HepG2 (cell line): ENCODE measurements around the gene SH3PXD2A. TPM values are rescaled to one million over a fixed set of nuclear protein-coding genes. Genes with fewer than 3 reads are reported as not detected.
A peak's percentile ranks its signal among the peaks of the same experiment; 100 is the strongest.

ENCODE experiments used
- ARID3A ChIP-seq: IDR thresholded peaks from 2 replicates; pipeline ENCODE4 v1.6.1; 2012; ENCODE audit warnings: low read depth, low read length, improper control_type of control experiment
- ARID5B ChIP-seq: IDR thresholded peaks from 2 replicates; pipeline ENCODE4 v1.4.0; 2020; ENCODE audit warnings: mild to moderate bottlenecking, missing genetic modification reagents
- ATF2 ChIP-seq: sonication (generic); formaldehyde crosslinking; IDR thresholded peaks from 2 replicates; pipeline ENCODE4 v1.4.0; 2020; ENCODE audit warnings: missing genetic modification reagents
- ATF7 ChIP-seq, 2 experiments: fragments of 450-650 bp in 1 of 2; sonication (generic) in 1 of 2; formaldehyde crosslinking in 1 of 2; IDR thresholded peaks; 2 replicates each; pipeline versions ENCODE4 v1.4.0 to v1.6.1; 2016 to 2020; ENCODE audit warnings: antibody characterized with exemption in 1 of 2, mild to moderate bottlenecking in 1 of 2, missing genetic modification reagents in 1 of 2
- BRCA1 ChIP-seq: sonication (generic); formaldehyde crosslinking; IDR thresholded peaks from 2 replicates; pipeline ENCODE4 v1.4.0; 2020; ENCODE audit warnings: missing genetic modification reagents
- ETV6 ChIP-seq: sonication (generic); formaldehyde crosslinking; conservative IDR thresholded peaks from 2 replicates; pipeline ENCODE4 v1.4.0; 2020; ENCODE audit warnings: missing genetic modification reagents
- GATAD1 ChIP-seq: IDR thresholded peaks from 2 replicates; pipeline ENCODE4 v1.6.1; 2016; ENCODE audit warnings: missing genetic modification reagents, missing compliant biosample characterization
- ISX ChIP-seq: sonication (generic); formaldehyde crosslinking; conservative IDR thresholded peaks from 2 replicates; pipeline ENCODE4 v1.5.0; 2020; ENCODE audit warnings: missing genetic modification reagents
- KAT8 ChIP-seq: IDR thresholded peaks from 2 replicates; pipeline ENCODE4 v1.6.1; 2016; ENCODE audit warnings: missing genetic modification reagents, missing compliant biosample characterization
- KDM5A ChIP-seq: fragments of 200-600 bp; sonication (generic); IDR thresholded peaks from 2 replicates; pipeline ENCODE4 v1.7.0; 2018; ENCODE audit warnings: antibody characterized with exemption, mild to moderate bottlenecking, low read length, borderline replicate concordance
- KLF13 ChIP-seq: sonication (generic); formaldehyde crosslinking; IDR thresholded peaks from 2 replicates; pipeline ENCODE4 v1.4.0; 2020; ENCODE audit warnings: mild to moderate bottlenecking, missing genetic modification reagents
- MAFK ChIP-seq, 2 experiments: IDR thresholded peaks in 1 of 2; conservative IDR thresholded peaks in 1 of 2; 2 replicates each; pipeline ENCODE4 v1.6.1; 2011; ENCODE audit warnings: improper control_type of control experiment in 2 of 2, low read length in 2 of 2
- MYC ChIP-seq: sonication (generic); formaldehyde crosslinking; IDR thresholded peaks from 2 replicates; pipeline ENCODE4 v1.9.0; 2021; ENCODE audit warnings: missing genetic modification reagents, borderline replicate concordance
- PAF1 ChIP-seq: IDR thresholded peaks from 2 replicates; pipeline ENCODE4 v1.6.1; 2016; ENCODE audit warnings: missing genetic modification reagents, missing compliant biosample characterization
- PHB2 ChIP-seq: fragments of 450-650 bp; IDR thresholded peaks from 2 replicates; pipeline ENCODE4 v1.6.1; 2018; ENCODE audit not compliant: partially characterized antibody
- TAF15 ChIP-seq: fragments of 200-400 bp; formaldehyde crosslinking; IDR thresholded peaks from one replicate; pipeline ENCODE4 v1.6.1; 2018; ENCODE audit warnings: mild to moderate bottlenecking, low read depth, low read length; ENCODE audit not compliant: poor library complexity, severe bottlenecking
- TBL1XR1 ChIP-seq: fragments of 150-350 bp; IDR thresholded peaks from 2 replicates; pipeline ENCODE4 v1.6.1; 2014; ENCODE audit warnings: borderline replicate concordance, low read length; ENCODE audit not compliant: partially characterized antibody
- TOE1 ChIP-seq: sonication (generic); formaldehyde crosslinking; IDR thresholded peaks from 2 replicates; pipeline ENCODE4 v1.4.0; 2020; ENCODE audit warnings: mild to moderate bottlenecking, missing genetic modification reagents
- ZBTB42 ChIP-seq: sonication (generic); formaldehyde crosslinking; IDR thresholded peaks from 2 replicates; pipeline ENCODE4 v1.5.0; 2020; ENCODE audit warnings: mild to moderate bottlenecking, missing genetic modification reagents
- ZNF124 ChIP-seq: sonication (generic); formaldehyde crosslinking; IDR thresholded peaks from 2 replicates; pipeline ENCODE4 v1.4.0; 2020; ENCODE audit warnings: missing genetic modification reagents
- ZNF207 ChIP-seq: fragments of 450-650 bp; IDR thresholded peaks from 2 replicates; pipeline ENCODE4 v1.6.1; 2016; ENCODE audit warnings: antibody characterized with exemption, borderline replicate concordance
- ZNF577 ChIP-seq: sonication (generic); formaldehyde crosslinking; IDR thresholded peaks from 2 replicates; pipeline ENCODE4 v1.4.0; 2020; ENCODE audit warnings: mild to moderate bottlenecking, low read depth, missing genetic modification reagents, borderline replicate concordance
- ZNF614 ChIP-seq: IDR thresholded peaks from 2 replicates; pipeline ENCODE4 v1.6.1; 2018; ENCODE audit warnings: missing biosample characterization, missing genetic modification reagents, inconsistent platforms, borderline replicate concordance
- polyA plus RNA-seq, 8 experiments: library from polyadenylated mRNA; depleted of rRNA in 3 of 8; stranded (reverse) in 7 of 8; unstranded in 1 of 8; fragments of >200 nt; fragmentation: Illumina TruSeq in 4 of 8; extraction: Trizol in 4 of 8; gene quantifications; 2 replicates each; pipeline versions ENCODE4 v1.2.1 to v1.2.3, GENCODE V29; 2011 to 2016; ENCODE audit warnings: low read depth in 4 of 8, missing spikeins in 1 of 8, mixed read lengths in 1 of 8; ENCODE audit not compliant: insufficient read depth in 1 of 8
- total RNA-seq, 5 experiments: library from RNA; depleted of rRNA; stranded (reverse); fragments of >200 nt; fragmentation: Illumina TruSeq; extraction: Trizol; gene quantifications; 2 replicates each; pipeline ENCODE4 v1.2.3, GENCODE V29; 2016; ENCODE audit warnings: low read depth in 1 of 5
- TF ChIP-seq, protein P1 (sequence below): sonication (generic); formaldehyde crosslinking; IDR thresholded peaks from 2 replicates; pipeline ENCODE4 v1.4.0; 2020; ENCODE audit warnings: missing genetic modification reagents

Gene SH3PXD2A
- total and polyA plus RNA-seq, 2 of the 13 experiments (the other 11 are each of a cell fraction or from before 2014, with no cell fraction given) = 11.1 to 11.3 TPM

DNA sequence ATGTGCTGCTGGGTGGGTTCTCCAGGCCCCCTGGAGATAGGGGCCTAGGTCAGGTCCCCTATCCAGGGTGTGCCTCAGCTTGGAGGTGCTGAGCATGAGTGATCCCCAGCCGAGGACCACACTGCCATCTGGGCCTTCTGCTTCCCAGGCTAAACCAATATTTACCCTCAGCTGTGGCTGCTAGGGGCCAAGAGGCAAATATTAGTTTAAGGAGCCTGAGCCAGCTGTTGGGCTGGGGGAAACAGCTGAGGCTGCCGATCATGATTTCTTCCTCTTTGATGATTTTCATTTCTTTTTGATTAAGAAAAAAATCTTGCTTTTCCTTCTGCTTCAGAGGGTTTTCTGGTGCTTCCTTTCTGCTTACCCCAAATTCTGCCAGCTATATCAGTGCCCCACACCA lies 278.5 kb downstream of the SH3PXD2A start (continued):
- no peak for TF ChIP-seq ZNF207
- no peak for TF ChIP-seq ZNF614 (CRISPR knock-in tag)
- TF ChIP-seq TBL1XR1 = peak; percentile 12
- TF ChIP-seq KAT8 (CRISPR knock-in tag) = 0 out of 2 replicates have a peak, but pooled peaks have one; percentile 33
- no peak for TF ChIP-seq BRCA1 (CRISPR knock-in tag)
- TF ChIP-seq, protein P1, sequence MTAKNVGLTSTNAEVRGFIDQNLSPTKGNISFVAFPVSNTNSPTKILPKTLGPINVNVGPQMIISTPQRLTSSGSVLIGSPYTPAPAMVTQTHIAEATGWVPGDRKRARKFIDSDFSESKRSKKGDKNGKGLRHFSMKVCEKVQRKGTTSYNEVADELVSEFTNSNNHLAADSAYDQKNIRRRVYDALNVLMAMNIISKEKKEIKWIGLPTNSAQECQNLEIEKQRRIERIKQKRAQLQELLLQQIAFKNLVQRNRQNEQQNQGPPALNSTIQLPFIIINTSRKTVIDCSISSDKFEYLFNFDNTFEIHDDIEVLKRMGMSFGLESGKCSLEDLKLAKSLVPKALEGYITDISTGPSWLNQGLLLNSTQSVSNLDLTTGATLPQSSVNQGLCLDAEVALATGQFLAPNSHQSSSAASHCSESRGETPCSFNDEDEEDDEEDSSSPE (CRISPR knock-in tag) = no peak
- no peak for TF ChIP-seq MYC (CRISPR knock-in tag)
- no peak for TF ChIP-seq ATF7 (IDR thresholded peaks at IDR 0.05)
- no peak for TF ChIP-seq ATF7 (CRISPR knock-in tag; IDR thresholded peaks at IDR 0.05)
- TF ChIP-seq TOE1 = no peak
- TF ChIP-seq ETV6 (CRISPR knock-in tag) = no peak
- no peak for TF ChIP-seq ISX
- no peak for TF ChIP-seq PHB2
- TF ChIP-seq GATAD1 = peak; percentile 56; the same call in 1 of the 2 replicates
- TF ChIP-seq KLF13 = no peak
- TF ChIP-seq KDM5A = no peak
- no peak for TF ChIP-seq PAF1 (CRISPR knock-in tag)
- TF ChIP-seq TAF15 = no peak
- TF ChIP-seq ATF2 (CRISPR knock-in tag) = no peak
- TF ChIP-seq ZNF577 = no peak
- 0 out of 2 replicates have a peak, but pooled peaks have one; percentile 16 for TF ChIP-seq ARID3A
- peak; percentile 87; the same call in 1 of the 2 replicates for TF ChIP-seq ZNF124 (CRISPR knock-in tag)
- TF ChIP-seq MAFK (conservative IDR thresholded peaks at IDR 0.05 in 1 of 2, IDR thresholded peaks at IDR 0.05 in 1 of 2; ENCODE audit: low read length in 2 of 2) = no peak
- peak; percentile 92; the same call in 1 of the 2 replicates for TF ChIP-seq ZBTB42 (CRISPR knock-in tag)
- peak; percentile 90 for TF ChIP-seq ARID5B (CRISPR knock-in tag)
